LoVo (cell line): Measurements from ENCODE around the gene XXYLT1.
"Not testable (repeated sequence)": the region's sequence is repeated elsewhere in the genome, so short reads cannot be mapped to it uniquely, and the experiment has no call there.

Source experiments
- DNase-seq: peaks from one replicate; pipeline ENCODE4 v3.0.0-alpha.2; 2016; ENCODE audit warnings: low spot score

Gene XXYLT1

GRCh38 chr3:195096484-195097330 is 174.3 kb downstream of the XXYLT1 start:
- DNase-seq: no peak

GRCh38 chr3:195096053-195096452 is 174.9 kb downstream of the XXYLT1 start:
- no peak for DNase-seq

- DNase-seq: no peak
Observed at GRCh38 chr3:195095704-195096036, 175.3 kb downstream of the XXYLT1 start.

GRCh38 chr3:195095035-195095703 is 175.8 kb downstream of the XXYLT1 start:
- no peak for DNase-seq

- DNase-seq: no peak
Observed at GRCh38 chr3:195094191-195094921, 176.6 kb downstream of the XXYLT1 start.

- no peak for DNase-seq
Observed at GRCh38 chr3:195093731-195094130, 177.2 kb downstream of the XXYLT1 start.

- not testable (repeated sequence) for DNase-seq
Observed at GRCh38 chr3:195087840-195088601, 182.9 kb downstream of the XXYLT1 start.

GRCh38 chr3:195087328-195087727 is 183.6 kb downstream of the XXYLT1 start:
- DNase-seq: no peak

- DNase-seq: no peak
Observed at GRCh38 chr3:195086885-195087284, 184.1 kb downstream of the XXYLT1 start.

GRCh38 chr3:195086341-195086740 is 184.6 kb downstream of the XXYLT1 start:
- no peak for DNase-seq

- DNase-seq: no peak
Observed at GRCh38 chr3:195085356-195086130, 185.4 kb downstream of the XXYLT1 start.

- no peak for DNase-seq
Observed at GRCh38 chr3:195084746-195085145, 186.2 kb downstream of the XXYLT1 start.

GRCh38 chr3:195083659-195084058 is 187.3 kb downstream of the XXYLT1 start:
- DNase-seq: no peak

- DNase-seq: no peak
Observed at GRCh38 chr3:195082811-195083210, 188.1 kb downstream of the XXYLT1 start.

GRCh38 chr3:195081242-195081963 is 189.6 kb downstream of the XXYLT1 start:
- no peak for DNase-seq

- DNase-seq: no peak
Observed at GRCh38 chr3:195080571-195081151, 190.3 kb downstream of the XXYLT1 start.

GRCh38 chr3:195080125-195080524 is 190.8 kb downstream of the XXYLT1 start:
- no peak for DNase-seq

- DNase-seq: no peak
Observed at GRCh38 chr3:195079636-195080035, 191.3 kb downstream of the XXYLT1 start.

GRCh38 chr3:195078891-195079440 is 192.0 kb downstream of the XXYLT1 start:
- no peak for DNase-seq
